ENCODE measurements around the gene ARCN1.

DNA sequence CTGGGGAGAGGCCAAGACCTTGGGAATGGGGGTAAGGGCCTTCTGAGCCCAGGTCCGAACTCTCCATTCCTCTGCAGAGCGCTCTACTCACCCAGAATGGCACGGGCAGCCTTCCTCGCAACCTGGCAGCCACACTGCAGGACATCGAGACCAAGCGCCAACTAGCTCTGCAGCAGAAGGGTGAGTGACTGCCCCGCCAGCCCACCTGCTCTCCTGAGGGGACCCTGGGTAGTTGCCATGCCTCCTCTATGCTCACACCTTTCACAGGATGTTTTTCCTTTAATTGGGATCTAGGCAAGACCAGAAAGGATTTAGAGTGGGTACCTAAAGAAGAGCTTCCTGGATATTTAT, 71.8 kb downstream of the ARCN1 start:
- TF ChIP-seq, protein P1, sequence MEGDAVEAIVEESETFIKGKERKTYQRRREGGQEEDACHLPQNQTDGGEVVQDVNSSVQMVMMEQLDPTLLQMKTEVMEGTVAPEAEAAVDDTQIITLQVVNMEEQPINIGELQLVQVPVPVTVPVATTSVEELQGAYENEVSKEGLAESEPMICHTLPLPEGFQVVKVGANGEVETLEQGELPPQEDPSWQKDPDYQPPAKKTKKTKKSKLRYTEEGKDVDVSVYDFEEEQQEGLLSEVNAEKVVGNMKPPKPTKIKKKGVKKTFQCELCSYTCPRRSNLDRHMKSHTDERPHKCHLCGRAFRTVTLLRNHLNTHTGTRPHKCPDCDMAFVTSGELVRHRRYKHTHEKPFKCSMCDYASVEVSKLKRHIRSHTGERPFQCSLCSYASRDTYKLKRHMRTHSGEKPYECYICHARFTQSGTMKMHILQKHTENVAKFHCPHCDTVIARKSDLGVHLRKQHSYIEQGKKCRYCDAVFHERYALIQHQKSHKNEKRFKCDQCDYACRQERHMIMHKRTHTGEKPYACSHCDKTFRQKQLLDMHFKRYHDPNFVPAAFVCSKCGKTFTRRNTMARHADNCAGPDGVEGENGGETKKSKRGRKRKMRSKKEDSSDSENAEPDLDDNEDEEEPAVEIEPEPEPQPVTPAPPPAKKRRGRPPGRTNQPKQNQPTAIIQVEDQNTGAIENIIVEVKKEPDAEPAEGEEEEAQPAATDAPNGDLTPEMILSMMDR (IDR thresholded peaks at IDR 0.05), result no peak
- TF ChIP-seq POLR2A (IDR thresholded peaks at IDR 0.05), result no peak

Measured in esophagus squamous epithelium (tissue), 4 donors.